IMR-90 (cell line): ENCODE measurements around the gene DCHS1. TPM values are rescaled to one million over a fixed set of nuclear protein-coding genes. Genes with fewer than 3 reads are reported as not detected.

Experiments
- ATAC-seq: fragments of 200-7000 bp; cut with Tn5 transposase; 2 replicates; pipeline ENCODE4 v1.9.1; 2020; ENCODE audit warnings: low read depth, mild to moderate bottlenecking, moderate library complexity
- BruUV-seq: library from RNA; stranded (reverse); fragments of 400-500 nt; replicated peaks from 2 replicates; lab custom pipeline; 2021; lab: Mats Ljungman, UMichigan
- CTCF ChIA-PET: fragments of 300-600 bp; formaldehyde crosslinking; extraction: SDS; loops from one replicate; lab custom pipeline; 2021; ENCODE audit warnings: antibody characterized with exemption; lab: Yijun Ruan, JAX
- POLR2A ChIA-PET: fragments of 300-600 bp; sonication (Branson Sonifier 250); formaldehyde crosslinking; loops from one replicate; lab custom pipeline; 2022; ENCODE audit warnings: antibody characterized with exemption; ENCODE audit not compliant: unreplicated experiment; lab: Charles Lee
- DNase-seq: peaks from one replicate; pipeline ENCODE4 v3.0.0; 2013
- H2AFZ ChIP-seq: replicated peaks from 2 replicates; pipeline ENCODE3; 2013; ENCODE audit warnings: low read length, mild to moderate bottlenecking; ENCODE audit not compliant: poor library complexity
- H2AK5ac ChIP-seq: 2 replicates; pipeline ENCODE4 v1.6.1; 2013; ENCODE audit warnings: low read depth, low read length, inconsistent platforms
- H2AK9ac ChIP-seq: replicated peaks from 2 replicates; pipeline ENCODE3; 2013; ENCODE audit warnings: mild to moderate bottlenecking, low read depth, low read length, moderate library complexity; ENCODE audit not compliant: poor library complexity
- H2BK120ac ChIP-seq: 2 replicates; pipeline ENCODE4 v1.6.1; 2013; ENCODE audit warnings: low read depth, low read length, inconsistent platforms
- H2BK15ac ChIP-seq: 3 replicates; pipeline ENCODE4 v1.6.1; 2013; ENCODE audit warnings: low read depth, low read length, inconsistent platforms
- H2BK20ac ChIP-seq: 2 replicates; pipeline ENCODE4 v1.6.1; 2013; ENCODE audit warnings: low read depth, mild to moderate bottlenecking, inconsistent platforms, low read length, moderate library complexity
- H2BK5ac ChIP-seq: 2 replicates; pipeline ENCODE4 v1.6.1; 2013; ENCODE audit warnings: mild to moderate bottlenecking, low read depth, low read length, inconsistent platforms; ENCODE audit not compliant: poor library complexity, severe bottlenecking
- H3K14ac ChIP-seq: replicated peaks from 2 replicates; pipeline ENCODE4 v1.6.1; 2013; ENCODE audit warnings: low read depth, low read length, inconsistent platforms
- H3K18ac ChIP-seq: 2 replicates; pipeline ENCODE4 v1.6.1; 2013; ENCODE audit warnings: low read depth, low read length, control low read depth
- H3K23ac ChIP-seq: 2 replicates; pipeline ENCODE4 v1.6.1; 2013; ENCODE audit warnings: low read depth, low read length, inconsistent platforms
- H3K27ac ChIP-seq: 2 replicates; pipeline ENCODE4 v1.5.1; 2013; ENCODE audit warnings: mild to moderate bottlenecking, control low read depth, low read length; ENCODE audit not compliant: insufficient read depth
- H3K27me3 ChIP-seq: 2 replicates; pipeline ENCODE4 v1.6.1; 2013; ENCODE audit warnings: low read length; ENCODE audit not compliant: control insufficient read depth, insufficient read depth
- H3K36me3 ChIP-seq: 2 replicates; pipeline ENCODE4 v1.6.1; 2013; ENCODE audit warnings: low read length, mixed read lengths; ENCODE audit not compliant: control insufficient read depth, insufficient read depth
- H3K4ac ChIP-seq: 2 replicates; pipeline ENCODE4 v1.6.1; 2013; ENCODE audit warnings: low read depth, low read length, inconsistent platforms
- H3K4me1 ChIP-seq: 2 replicates; pipeline ENCODE4 v1.6.1; 2013; ENCODE audit warnings: low read length, mixed read lengths; ENCODE audit not compliant: control insufficient read depth, insufficient read depth
- H3K4me2 ChIP-seq: 2 replicates; pipeline ENCODE4 v1.6.1; 2013; ENCODE audit warnings: low read depth, mild to moderate bottlenecking, control low read depth, low read length, moderate library complexity
- H3K4me3 ChIP-seq: 2 replicates; pipeline ENCODE4 v1.5.1; 2013; ENCODE audit warnings: low read depth, mild to moderate bottlenecking, control low read depth, low read length, moderate library complexity; ENCODE audit not compliant: insufficient read depth
- H3K56ac ChIP-seq: 2 replicates; pipeline ENCODE4 v1.6.1; 2013; ENCODE audit warnings: low read length, inconsistent platforms; ENCODE audit not compliant: insufficient read depth; ENCODE audit errors: extremely low read depth
- H3K79me1 ChIP-seq, 2 experiments: 2 replicates each; pipeline ENCODE4 v1.6.1; 2013; ENCODE audit warnings: low read length in 2 of 2, inconsistent platforms in 1 of 2, low read depth in 1 of 2
- H3K9ac ChIP-seq: 2 replicates; pipeline ENCODE4 v1.6.1; 2013; ENCODE audit warnings: low read depth, low read length, control low read depth
- H3K9me1 ChIP-seq: 2 replicates; pipeline ENCODE4 v1.6.1; 2013; ENCODE audit warnings: low read length, inconsistent platforms; ENCODE audit not compliant: insufficient read depth
- H3K9me3 ChIP-seq: 2 replicates; pipeline ENCODE4 v1.6.1; 2013; ENCODE audit warnings: low read length; ENCODE audit not compliant: control insufficient read depth, insufficient read depth
- H4K20me1 ChIP-seq: 2 replicates; pipeline ENCODE4 v1.6.1; 2013; ENCODE audit warnings: low read length, inconsistent platforms; ENCODE audit not compliant: insufficient read depth
- H4K5ac ChIP-seq: 2 replicates; pipeline ENCODE4 v1.6.1; 2013; ENCODE audit warnings: mild to moderate bottlenecking, low read depth, low read length, control low read depth
- H4K8ac ChIP-seq, 2 experiments: 2 replicates each; pipeline ENCODE4 v1.6.1; 2013; ENCODE audit warnings: low read depth in 2 of 2, low read length in 2 of 2, control low read depth in 1 of 2, inconsistent platforms in 1 of 2
- H4K91ac ChIP-seq: 2 replicates; pipeline ENCODE4 v1.6.1; 2013; ENCODE audit warnings: low read depth, low read length, inconsistent platforms; ENCODE audit not compliant: insufficient read depth
- BHLHE40 ChIP-seq: fragments of 150-350 bp; IDR thresholded peaks from 2 replicates; pipeline ENCODE4 v1.6.1; 2016; ENCODE audit warnings: mild to moderate bottlenecking, low read depth, low read length
- CTCF ChIP-seq: conservative IDR thresholded peaks from 2 replicates; pipeline ENCODE4 v1.5.1; 2012; ENCODE audit warnings: mild to moderate bottlenecking, low read depth, low read length, improper control_type of control experiment
- FOS ChIP-seq: fragments of 150-350 bp; IDR thresholded peaks from 2 replicates; pipeline ENCODE4 v1.6.1; 2016; ENCODE audit warnings: low read depth, low read length
- MAFK ChIP-seq: IDR thresholded peaks from 2 replicates; pipeline ENCODE4 v1.6.1; 2012; ENCODE audit warnings: low read depth, low read length, improper control_type of control experiment
- NFE2L2 ChIP-seq: fragments of 150-350 bp; IDR thresholded peaks from 2 replicates; pipeline ENCODE4 v1.6.1; 2016; ENCODE audit warnings: low read depth, mild to moderate bottlenecking, low read length
- POLR2A ChIP-seq: IDR thresholded peaks from 2 replicates; pipeline ENCODE4 v1.6.1; 2012; ENCODE audit warnings: mild to moderate bottlenecking, low read depth, low read length
- RCOR1 ChIP-seq: IDR thresholded peaks from 2 replicates; pipeline ENCODE4 v1.6.1; 2012; ENCODE audit warnings: mild to moderate bottlenecking, low read length, improper control_type of control experiment; ENCODE audit not compliant: insufficient replicate concordance
- SMC3 ChIP-seq: fragments of 150-350 bp; IDR thresholded peaks from 2 replicates; pipeline ENCODE4 v1.6.1; 2016; ENCODE audit warnings: low read depth, mild to moderate bottlenecking, antibody characterized with exemption, low read length, moderate library complexity
- USF2 ChIP-seq: fragments of 150-350 bp; IDR thresholded peaks from 2 replicates; pipeline ENCODE4 v1.6.1; 2017; ENCODE audit warnings: mild to moderate bottlenecking, antibody characterized with exemption, low read length, low read depth
- WGBS, 2 experiments: methylation state at CpG; one replicate each; pipeline versions ENCODE4 v1.1.5 to v1.1.7; 2013; ENCODE audit warnings: missing lambda C conversion rate in 2 of 2; ENCODE audit not compliant: insufficient read length in 1 of 2; ENCODE audit errors: extremely low coverage in 2 of 2; 5-methylcytosine and 5-hydroxymethylcytosine counted together
- dilution Hi-C: fragments of 300-500 bp; cut with HindIII; formaldehyde crosslinking; loops from one replicate; pipeline ENCODE4 v1.14.3; 2018; ENCODE audit warnings: low sequenced_read_pairs; ENCODE audit not compliant: unreplicated experiment
- in situ Hi-C: fragments of 300-500 bp; cut with MboI; formaldehyde crosslinking; loops from 3 replicates; pipeline ENCODE4 v1.14.3; 2019; ENCODE audit warnings: low sequenced_read_pairs, inconsistent platforms, mixed read lengths
- intact Hi-C: fragments of 100-400 bp; cut with micrococcal nuclease; formaldehyde crosslinking; loops from 2 replicates; pipeline ENCODE4 v1.10.0; 2022
- polyA plus RNA-seq, 3 experiments: library from polyadenylated mRNA; depleted of rRNA; stranded (reverse); fragments of >200 nt; gene quantifications; 2 replicates each; pipeline ENCODE4 v1.2.3, GENCODE V29; 2012; ENCODE audit warnings: low replicate concordance in 1 of 3
- total RNA-seq: library from RNA; depleted of rRNA; stranded (reverse); fragments of >200 nt; gene quantifications from 2 replicates; pipeline ENCODE4 v1.2.3, GENCODE V29; 2012

DCHS1 gene
- total and polyA plus RNA-seq, 2 of the 4 experiments (the other 2 are of a cell fraction): 1.4 to 3.3 TPM

- Histone ChIP-seq H2BK120ac (no peak overlapping the region), H2AK9ac (no peak overlapping the region), H3K9me3 (no peaks in the 10 kb centered on the region), H3K79me1 (peaks cover 28 to 65% of the 10 kb centered on the region in 2 experiments), H2AK5ac (no peak overlapping the region), H3K9me1 (peaks cover 7% of the 10 kb centered on the region; the same call in 1 of the 2 replicates), H4K8ac (no peak overlapping the region), H3K4me1 (no peaks in the 10 kb centered on the region), H3K4me3 (no peak overlapping the region), H3K14ac (no peak overlapping the region), H2BK20ac (no peak overlapping the region), H3K27me3 (no peaks in the 10 kb centered on the region), H4K91ac (no peak overlapping the region), H3K4me2 (no peak overlapping the region), H3K4ac (no peak overlapping the region), H3K18ac (no peak overlapping the region), H4K5ac (no peak overlapping the region), H3K23ac (no peak overlapping the region), H2AFZ (no peak overlapping the region), H2BK15ac (no peak overlapping the region), H3K9ac (no peak overlapping the region), H3K27ac (no peak overlapping the region), H3K56ac (no peak overlapping the region), H3K36me3 (peaks cover 51% of the 10 kb centered on the region), H4K20me1 (no peaks in the 10 kb centered on the region), H2BK5ac (no peak overlapping the region)
- in situ Hi-C loops: no loop called here
- 60% methylated on average over 1 of the region's 5 CpGs; no CpG with 5 or more reads in 1 of the 2 experiments for WGBS, 2 experiments
- no peak for DNase-seq
- TF ChIP-seq FOS: no peak
- no peak for TF ChIP-seq RCOR1
- TF ChIP-seq POLR2A: no peak
- no peak for TF ChIP-seq BHLHE40
- no peak for TF ChIP-seq CTCF
- TF ChIP-seq MAFK: no peak
- no peak for TF ChIP-seq USF2
- no peak for TF ChIP-seq SMC3
- no peak for TF ChIP-seq NFE2L2
- ATAC-seq: no peak
- no TSS peak for BruUV-seq
- intact Hi-C loops: no loop called here
- dilution Hi-C loops: no loop called here
- ChIA-PET CTCF (interaction anchor here (2.0 kb wide), 1 partner anchor 65 kb away, joined by 6 read pairs; no protein-coding TSS in a partner anchor), POLR2A (interaction anchor here (1.3 kb wide), 1 partner anchor 10 kb away, joined by 5 read pairs; no protein-coding TSS in a partner anchor)
Measured at GRCh38 chr11:6596239-6596877, 59.3 kb downstream of the DCHS1 start.
